Mononuclear cell (primary cell): ENCODE results near the gene HIVEP2. TPM values are rescaled to one million over a fixed set of nuclear protein-coding genes. Genes with fewer than 3 reads are reported as not detected.

ENCODE experiments used
- H3K27me3 ChIP-seq: 2 replicates; pipeline ENCODE4 v1.6.0; 2011; ENCODE audit warnings: low read length, control low read depth; ENCODE audit not compliant: insufficient read depth
- H3K4me1 ChIP-seq: 2 replicates; pipeline ENCODE4 v1.5.1; 2011; ENCODE audit warnings: mild to moderate bottlenecking, low read length, control low read depth; ENCODE audit not compliant: insufficient read depth
- H3K4me3 ChIP-seq: 2 replicates; pipeline ENCODE4 v1.5.1; 2011; ENCODE audit warnings: mild to moderate bottlenecking, low read length, moderate library complexity
- H3K9me3 ChIP-seq: 2 replicates; pipeline ENCODE4 v1.5.1; 2011; ENCODE audit warnings: low read depth, mild to moderate bottlenecking, control low read depth, low read length
- total RNA-seq: library from RNA; depleted of rRNA; stranded (reverse); fragments of >200 nt; gene quantifications from one replicate; pipeline ENCODE4 v1.2.3, GENCODE V29; 2012

HIVEP2 gene
- total RNA-seq, 1 donor = 32.0 TPM

DNA sequence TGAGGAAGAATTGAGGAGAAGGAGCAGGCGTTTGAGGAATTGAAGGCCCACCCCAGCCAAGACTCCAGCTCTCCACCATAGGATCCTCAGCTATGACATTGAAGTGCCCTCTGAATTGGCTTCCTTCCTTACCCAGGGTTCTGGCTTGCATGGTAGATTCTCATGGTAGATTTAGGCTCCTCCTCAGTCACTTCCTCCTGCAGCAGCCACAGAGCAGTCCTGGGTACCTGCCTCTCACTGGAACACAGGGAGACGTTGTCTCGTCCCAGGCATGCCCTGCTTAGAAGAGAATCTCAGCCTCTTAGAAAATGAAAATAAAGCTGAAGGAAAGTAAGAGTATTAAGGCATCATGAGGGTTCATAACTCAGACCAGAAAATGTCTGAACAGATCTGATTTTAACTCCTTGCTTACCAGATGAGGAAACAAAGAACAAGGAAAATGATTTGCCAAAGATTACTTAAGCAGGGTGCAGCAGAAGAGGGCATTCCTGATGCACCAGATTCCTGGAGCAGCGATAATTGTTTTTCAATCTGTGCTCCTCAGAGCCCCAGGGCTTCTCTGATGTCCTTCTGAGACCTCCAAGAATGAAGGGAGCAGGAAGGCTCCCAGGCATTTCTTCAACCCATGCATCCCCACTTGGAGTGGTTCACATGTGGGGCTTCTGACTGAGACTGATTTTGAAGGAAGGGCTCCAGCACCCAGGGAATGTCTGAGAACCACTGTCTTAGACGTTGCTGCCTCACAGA lies 219.8 kb downstream of the HIVEP2 start:
- no peaks in the 10 kb centered on the region for H3K9me3 ChIP-seq
- no peak overlapping the region for H3K4me3 ChIP-seq
- H3K4me1 ChIP-seq = peaks cover 39% of the 10 kb centered on the region
- H3K27me3 ChIP-seq = no peaks in the 10 kb centered on the region

DNA sequence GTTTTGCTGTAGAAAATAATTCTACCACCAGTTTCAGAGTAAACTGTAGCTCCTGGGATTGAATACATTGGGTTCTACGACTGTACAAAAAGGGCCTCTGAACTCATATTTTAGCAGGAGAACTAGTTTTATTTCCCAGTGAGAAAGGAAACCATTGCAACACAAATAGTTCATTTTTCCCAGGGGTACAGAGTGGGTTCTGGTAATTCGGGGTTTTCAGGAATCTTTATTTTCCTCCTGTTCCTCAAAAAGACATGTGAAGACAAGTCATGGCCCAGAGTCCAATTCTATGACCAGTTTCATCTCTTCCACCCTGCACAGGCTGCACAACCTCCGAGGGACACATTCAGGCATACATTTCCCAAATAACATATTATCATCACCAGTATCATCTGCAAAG lies 222.1 kb downstream of the HIVEP2 start:
- Histone ChIP-seq H3K9me3 (peaks cover 19% of the 10 kb centered on the region), H3K4me1 (peaks cover 24% of the 10 kb centered on the region), H3K4me3 (no peak overlapping the region), H3K27me3 (peaks cover 3% of the 10 kb centered on the region)

DNA sequence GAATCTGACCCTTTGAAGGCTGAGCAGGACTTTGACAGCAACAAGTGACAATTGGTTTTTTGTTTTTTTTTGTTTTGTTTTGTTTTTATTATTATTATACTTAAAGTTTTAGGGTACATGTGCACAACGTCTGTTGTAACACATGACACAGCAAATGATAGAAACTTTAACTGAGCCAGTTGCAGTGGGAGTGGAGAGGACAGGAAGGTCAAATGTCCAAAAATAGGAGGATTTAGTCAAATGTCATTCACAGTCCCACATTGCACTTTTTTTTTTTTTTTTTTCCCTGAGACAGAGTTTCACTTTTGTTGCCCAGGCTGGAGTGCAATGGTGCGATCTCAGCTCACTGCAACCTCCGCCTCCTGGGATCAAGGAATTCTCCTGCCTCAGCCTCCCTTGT lies 223.0 kb downstream of the HIVEP2 start:
- H3K4me1 ChIP-seq = peaks cover 24% of the 10 kb centered on the region
- peaks cover 19% of the 10 kb centered on the region for H3K9me3 ChIP-seq
- H3K4me3 ChIP-seq = no peak overlapping the region
- peaks cover 3% of the 10 kb centered on the region for H3K27me3 ChIP-seq

DNA sequence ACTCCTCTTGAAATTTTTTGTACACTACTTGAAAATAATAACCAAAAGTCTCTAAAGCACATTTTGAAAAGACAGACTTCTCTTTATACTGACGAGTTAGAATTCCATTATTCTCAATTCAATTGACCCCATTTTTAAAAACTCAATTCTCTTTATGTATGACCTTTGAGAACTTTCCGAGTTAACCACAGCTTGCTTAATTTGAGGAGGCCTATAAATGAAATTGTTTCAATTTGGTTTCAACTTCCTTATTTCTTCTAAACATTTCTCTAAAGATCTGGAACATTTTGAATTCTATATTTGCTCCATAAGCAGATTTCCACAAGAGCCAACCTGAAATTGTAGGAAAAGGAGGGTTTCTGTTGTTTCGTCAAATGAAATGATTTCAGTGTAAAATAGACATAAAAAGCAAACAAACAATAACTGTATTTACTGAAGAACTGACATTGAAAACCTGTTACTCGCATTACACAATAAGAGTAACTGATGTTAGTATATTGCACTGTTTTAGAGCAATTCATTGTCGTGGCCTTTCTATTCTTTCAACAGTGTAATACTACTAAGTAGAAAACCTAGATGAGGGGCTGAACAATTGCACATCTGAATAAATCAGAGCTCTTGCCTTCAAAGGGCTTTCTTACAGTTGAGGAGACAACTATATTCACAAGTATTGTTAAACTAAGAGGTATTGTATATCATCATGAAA lies 223.6 kb downstream of the HIVEP2 start:
- Histone ChIP-seq H3K27me3 (peaks cover 3% of the 10 kb centered on the region), H3K9me3 (peaks cover 19% of the 10 kb centered on the region), H3K4me3 (no peak overlapping the region)

DNA sequence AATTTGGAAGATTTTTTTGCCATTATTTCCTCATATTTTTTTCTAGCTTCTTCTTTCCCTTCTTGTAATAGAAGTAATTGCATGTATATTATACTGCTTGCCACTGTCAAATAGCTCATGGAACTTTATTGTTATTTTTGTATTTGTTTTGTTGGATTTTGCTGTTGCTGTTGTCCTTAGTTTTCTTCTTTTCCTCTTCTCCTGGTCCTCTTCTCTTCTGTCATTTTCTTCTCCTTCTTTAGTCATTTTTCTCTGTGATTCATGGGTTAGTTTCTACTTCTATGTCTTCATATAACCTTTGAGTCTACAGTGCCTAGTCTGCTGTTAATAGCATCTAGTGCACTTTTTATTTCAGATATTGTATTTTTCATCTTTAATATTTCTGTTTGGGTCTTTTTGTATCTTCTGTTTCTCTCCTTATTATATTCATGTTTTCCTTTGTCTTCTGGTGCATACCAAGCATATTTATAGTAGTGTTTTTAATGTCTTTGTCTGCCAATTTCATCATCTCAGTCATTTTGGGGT lies 226.2 kb downstream of the HIVEP2 start:
- peaks cover 3% of the 10 kb centered on the region for H3K27me3 ChIP-seq
- H3K4me3 ChIP-seq = no peak overlapping the region
- peaks cover 33% of the 10 kb centered on the region for H3K4me1 ChIP-seq
- peaks cover 19% of the 10 kb centered on the region for H3K9me3 ChIP-seq

More for the DNA sequence above, 223.6 kb downstream of the HIVEP2 start:
- H3K4me1 ChIP-seq = peaks cover 25% of the 10 kb centered on the region

DNA sequence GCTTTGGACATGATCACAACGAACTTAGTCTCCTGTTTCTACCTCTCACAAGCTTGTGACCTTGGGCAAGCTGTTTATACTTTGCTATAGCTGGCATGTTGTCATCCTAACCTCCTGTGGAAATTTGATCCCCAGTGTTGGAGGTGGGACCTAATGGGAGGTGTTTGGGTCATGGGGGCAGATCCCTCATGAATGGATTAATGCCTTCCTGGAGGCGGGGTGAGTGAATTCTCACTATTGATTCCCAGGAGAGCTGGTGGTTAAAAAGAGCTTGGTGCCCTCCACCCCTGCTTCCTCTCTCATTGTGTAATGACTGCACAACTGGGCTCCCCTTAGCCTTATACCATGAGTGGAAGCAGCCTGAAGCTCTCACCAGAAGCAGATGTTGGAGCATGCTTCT lies 228.9 kb downstream of the HIVEP2 start:
- H3K4me3 ChIP-seq = no peak overlapping the region
- H3K27me3 ChIP-seq = peaks cover 3% of the 10 kb centered on the region
- H3K9me3 ChIP-seq = peaks cover 19% of the 10 kb centered on the region
- H3K4me1 ChIP-seq = peaks cover 17% of the 10 kb centered on the region

DNA sequence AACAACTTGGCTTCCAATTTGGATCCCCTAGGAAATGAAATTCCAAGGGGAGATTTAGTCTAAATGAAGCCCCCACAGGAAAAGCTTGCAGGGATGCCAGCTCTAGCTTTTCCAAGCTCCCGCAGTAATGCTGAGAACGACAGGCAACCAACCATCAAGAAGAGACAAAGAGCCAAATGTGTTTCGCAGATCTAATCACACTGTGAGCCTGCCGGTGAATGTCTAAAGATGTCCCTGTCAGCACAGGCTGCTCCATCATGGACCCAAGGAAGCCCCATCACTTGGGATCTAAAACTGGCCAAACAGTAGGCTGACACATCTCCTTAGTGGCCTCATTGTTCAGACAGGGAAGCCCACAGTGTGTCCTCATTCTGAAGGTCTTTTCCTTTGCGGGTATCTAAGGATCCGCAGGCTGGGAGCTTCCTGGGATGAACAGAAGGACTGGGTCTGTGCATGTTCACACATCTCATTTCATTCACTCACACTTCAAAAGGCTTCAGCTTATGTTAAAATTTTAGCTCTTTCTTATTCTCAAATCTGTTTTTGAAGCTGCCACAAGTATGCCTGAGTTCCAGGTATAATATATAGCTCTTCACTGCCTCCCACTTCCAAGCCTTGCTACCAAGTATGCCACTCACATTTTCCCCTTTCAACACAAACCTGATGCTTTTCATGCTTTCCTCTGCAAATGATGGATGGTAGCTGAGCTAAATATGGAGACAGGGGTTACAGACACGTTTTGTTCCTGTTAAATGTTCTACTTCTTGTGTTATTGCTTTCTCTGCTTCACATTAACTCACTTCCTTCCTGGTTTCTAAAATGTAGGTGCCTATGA lies 229.8 kb downstream of the HIVEP2 start:
- H3K4me1 ChIP-seq = peaks cover 17% of the 10 kb centered on the region
- peaks cover 19% of the 10 kb centered on the region for H3K9me3 ChIP-seq
- no peak overlapping the region for H3K4me3 ChIP-seq

DNA sequence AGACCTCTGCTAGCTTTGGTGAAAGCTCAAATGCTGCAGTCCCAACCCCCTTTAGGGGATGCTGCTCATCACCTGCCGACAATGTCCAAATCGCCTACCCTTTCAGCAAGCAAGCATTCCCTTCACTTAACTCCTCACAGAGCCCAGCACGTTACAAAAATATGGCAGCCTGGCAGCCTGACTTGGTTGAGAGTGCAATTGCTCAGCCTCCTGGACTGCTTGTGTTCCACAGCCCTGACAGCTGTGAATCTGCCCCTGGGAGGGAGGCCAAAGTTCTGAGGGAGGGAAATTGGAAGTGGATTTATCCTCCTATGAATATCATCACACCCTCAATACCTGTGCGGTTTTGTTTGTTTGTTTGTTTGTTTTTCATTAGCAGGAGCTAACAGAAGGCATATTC lies 231.0 kb downstream of the HIVEP2 start:
- Histone ChIP-seq H3K27me3 (peaks cover 3% of the 10 kb centered on the region), H3K9me3 (peaks cover 10% of the 10 kb centered on the region), H3K4me1 (peaks cover 17% of the 10 kb centered on the region), H3K4me3 (no peak overlapping the region)

More for the DNA sequence above, 229.8 kb downstream of the HIVEP2 start:
- peaks cover 3% of the 10 kb centered on the region for H3K27me3 ChIP-seq

DNA sequence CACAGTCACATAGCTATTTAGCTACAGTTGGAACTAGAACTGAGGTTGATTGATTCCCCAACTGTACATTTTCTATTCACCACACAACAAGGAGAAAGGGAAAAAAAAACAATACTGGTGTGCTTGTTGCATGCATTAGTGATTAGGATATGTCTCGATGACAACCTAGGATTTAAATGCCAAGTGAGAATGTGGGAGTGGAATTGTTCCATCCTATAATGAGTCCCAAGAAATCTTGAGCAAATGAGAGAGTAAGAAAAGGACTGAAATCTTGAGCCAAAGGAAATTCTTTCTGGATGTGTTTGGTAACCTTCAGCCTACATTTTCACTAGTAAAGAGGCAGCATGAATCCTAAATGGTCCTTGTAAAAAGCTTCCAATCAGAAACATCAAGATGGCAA lies 232.7 kb downstream of the HIVEP2 start:
- Histone ChIP-seq H3K4me1 (peaks cover 23% of the 10 kb centered on the region), H3K4me3 (no peak overlapping the region), H3K9me3 (no peaks in the 10 kb centered on the region), H3K27me3 (no peaks in the 10 kb centered on the region)

DNA sequence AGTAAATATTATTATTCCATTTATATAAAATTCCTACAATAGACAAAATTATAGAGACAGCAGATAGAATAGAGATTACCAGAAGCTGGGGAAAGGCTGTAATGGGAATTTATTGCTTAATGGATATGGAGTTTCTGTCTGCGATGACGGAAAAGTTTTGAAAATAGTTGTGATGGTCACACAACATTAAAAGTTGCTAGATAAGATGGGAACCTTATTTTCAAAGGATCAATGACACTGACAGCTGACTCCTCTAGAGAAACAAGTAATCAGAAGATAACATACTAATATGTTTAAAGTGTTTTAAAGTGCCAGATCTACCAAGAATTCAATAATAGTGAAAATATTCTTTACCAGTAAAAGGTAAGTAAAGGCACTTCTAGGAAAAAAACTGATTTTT lies 236.3 kb downstream of the HIVEP2 start:
- no peak overlapping the region for H3K4me3 ChIP-seq
- H3K4me1 ChIP-seq = peaks cover 35% of the 10 kb centered on the region
- H3K27me3 ChIP-seq = no peaks in the 10 kb centered on the region
- no peaks in the 10 kb centered on the region for H3K9me3 ChIP-seq

DNA sequence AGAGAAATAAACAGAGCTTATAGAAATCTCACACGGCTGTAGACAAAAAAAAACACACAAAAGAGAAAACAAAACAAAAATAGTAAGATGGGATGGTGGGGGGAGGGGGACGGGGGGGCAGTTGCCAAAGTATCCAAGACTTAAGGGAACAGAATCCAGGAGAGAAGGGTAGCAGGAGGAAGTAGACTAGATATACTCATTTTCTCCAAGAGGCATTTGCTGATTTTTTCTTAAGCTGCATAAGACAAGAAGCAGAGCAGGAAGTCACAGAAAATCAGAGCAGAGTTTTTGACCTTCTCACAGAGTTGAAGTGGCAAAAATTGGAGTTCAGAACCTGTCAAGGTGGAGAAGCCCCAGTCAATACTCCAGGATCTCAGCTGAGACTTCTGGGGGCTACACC lies 237.7 kb downstream of the HIVEP2 start:
- H3K4me3 ChIP-seq = no peak overlapping the region
- H3K27me3 ChIP-seq = no peaks in the 10 kb centered on the region
- H3K9me3 ChIP-seq = no peaks in the 10 kb centered on the region
- peaks cover 49% of the 10 kb centered on the region for H3K4me1 ChIP-seq

DNA sequence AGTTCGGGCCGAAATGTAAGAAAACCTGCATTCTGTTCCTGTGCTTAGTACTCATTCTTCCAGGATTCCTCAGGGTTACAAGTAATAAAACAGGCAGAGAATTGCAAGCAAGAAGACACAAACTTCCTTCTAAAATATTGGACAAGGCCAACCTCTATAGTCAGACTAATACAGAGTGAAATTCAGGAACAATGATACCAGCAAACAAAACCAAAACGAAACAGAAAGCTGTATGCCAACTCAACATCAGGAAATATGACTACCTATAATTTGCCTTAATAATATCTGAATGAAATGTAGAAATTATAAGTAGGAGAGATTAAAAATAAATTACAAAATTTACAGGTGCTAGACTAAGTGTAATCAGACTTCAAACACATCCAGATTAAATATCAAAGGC lies 238.8 kb downstream of the HIVEP2 start:
- Histone ChIP-seq H3K4me3 (no peak overlapping the region), H3K27me3 (no peaks in the 10 kb centered on the region), H3K4me1 (peaks cover 59% of the 10 kb centered on the region), H3K9me3 (no peaks in the 10 kb centered on the region)

DNA sequence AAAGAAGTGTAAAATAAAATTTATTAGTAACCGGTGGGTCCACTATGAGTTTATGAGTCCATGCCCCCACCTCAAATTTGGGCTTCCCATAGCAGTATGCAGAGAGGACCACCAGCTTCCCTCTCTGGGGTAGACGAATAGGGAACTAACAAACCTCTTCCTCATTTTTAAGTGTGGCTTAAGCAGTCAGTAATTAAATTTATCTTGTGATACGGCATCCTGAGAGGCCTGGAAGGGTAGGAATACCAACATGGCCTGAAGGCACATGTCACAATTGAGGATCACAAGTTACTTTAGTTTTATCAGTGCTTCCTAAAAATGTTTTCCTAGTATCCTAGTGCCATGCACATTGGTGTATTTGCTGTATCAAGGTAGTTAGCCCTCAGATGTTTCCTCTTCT lies 239.9 kb downstream of the HIVEP2 start:
- Histone ChIP-seq H3K9me3 (no peaks in the 10 kb centered on the region), H3K4me3 (no peak overlapping the region), H3K4me1 (peaks cover 71% of the 10 kb centered on the region), H3K27me3 (no peaks in the 10 kb centered on the region)

DNA sequence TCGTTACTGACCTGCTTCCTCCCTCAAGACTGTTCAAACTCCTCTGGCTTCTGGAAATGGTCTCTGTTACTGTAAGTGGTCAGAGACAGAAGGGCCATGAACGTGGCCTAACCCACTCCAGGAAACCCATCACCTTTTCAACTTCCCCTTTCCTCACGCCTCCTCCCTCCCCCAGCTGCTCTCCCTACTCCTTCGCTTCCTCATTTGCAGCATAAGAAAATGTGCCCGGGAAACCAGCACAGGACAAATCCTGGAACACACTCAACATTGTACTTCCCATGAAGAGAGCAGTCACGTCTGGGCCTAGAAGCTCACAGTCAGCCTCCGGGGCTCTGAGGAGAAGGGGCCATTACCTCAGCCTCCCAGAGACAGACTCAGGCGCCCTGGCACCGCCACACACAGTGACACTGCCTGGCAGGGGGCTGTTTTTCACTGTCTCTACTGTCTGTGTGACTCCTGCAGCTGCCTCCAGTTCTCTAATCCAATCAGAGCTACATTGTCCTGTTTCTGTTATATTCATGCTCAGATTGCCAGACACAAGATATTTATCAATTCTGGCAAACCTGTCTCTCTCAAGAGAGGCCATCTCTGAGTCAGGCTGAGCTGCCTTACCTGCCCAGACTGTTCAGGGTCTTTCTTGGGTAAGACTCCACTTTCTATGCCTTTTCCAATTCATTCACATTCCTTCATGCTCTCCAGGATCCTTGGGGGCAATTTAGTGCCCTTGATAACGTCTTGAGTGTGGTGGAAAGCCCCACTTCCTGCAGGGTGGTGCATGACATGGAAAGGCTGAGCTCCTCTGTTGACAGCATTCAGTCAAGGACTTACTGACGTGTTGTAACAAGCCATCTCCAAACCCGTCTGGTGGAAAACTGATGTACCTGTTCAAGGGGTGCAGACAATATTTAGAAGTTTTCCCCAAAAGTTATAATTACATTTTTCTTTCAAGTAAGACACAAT lies 242.2 kb downstream of the HIVEP2 start:
- H3K4me1 ChIP-seq = peaks cover 86% of the 10 kb centered on the region
- no peak overlapping the region for H3K4me3 ChIP-seq
- no peaks in the 10 kb centered on the region for H3K9me3 ChIP-seq
- no peaks in the 10 kb centered on the region for H3K27me3 ChIP-seq
